ENCODE data around the gene KBTBD3.

Gene KBTBD3, protein sequence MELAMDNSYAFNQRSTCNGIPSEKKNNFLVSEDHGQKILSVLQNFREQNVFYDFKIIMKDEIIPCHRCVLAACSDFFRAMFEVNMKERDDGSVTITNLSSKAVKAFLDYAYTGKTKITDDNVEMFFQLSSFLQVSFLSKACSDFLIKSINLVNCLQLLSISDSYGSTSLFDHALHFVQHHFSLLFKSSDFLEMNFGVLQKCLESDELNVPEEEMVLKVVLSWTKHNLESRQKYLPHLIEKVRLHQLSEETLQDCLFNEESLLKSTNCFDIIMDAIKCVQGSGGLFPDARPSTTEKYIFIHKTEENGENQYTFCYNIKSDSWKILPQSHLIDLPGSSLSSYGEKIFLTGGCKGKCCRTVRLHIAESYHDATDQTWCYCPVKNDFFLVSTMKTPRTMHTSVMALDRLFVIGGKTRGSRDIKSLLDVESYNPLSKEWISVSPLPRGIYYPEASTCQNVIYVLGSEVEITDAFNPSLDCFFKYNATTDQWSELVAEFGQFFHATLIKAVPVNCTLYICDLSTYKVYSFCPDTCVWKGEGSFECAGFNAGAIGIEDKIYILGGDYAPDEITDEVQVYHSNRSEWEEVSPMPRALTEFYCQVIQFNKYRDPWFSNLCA

GRCh38 chr11:106076919-106077608 is at the start of gene KBTBD3:
Gene KBTBD3, minus strand, starts transcription at chr11:106077347. Its CDS starts 18,250 bp downstream, at chr11:106059097.
- DNase-seq, result peak; percentile 99

DNA sequence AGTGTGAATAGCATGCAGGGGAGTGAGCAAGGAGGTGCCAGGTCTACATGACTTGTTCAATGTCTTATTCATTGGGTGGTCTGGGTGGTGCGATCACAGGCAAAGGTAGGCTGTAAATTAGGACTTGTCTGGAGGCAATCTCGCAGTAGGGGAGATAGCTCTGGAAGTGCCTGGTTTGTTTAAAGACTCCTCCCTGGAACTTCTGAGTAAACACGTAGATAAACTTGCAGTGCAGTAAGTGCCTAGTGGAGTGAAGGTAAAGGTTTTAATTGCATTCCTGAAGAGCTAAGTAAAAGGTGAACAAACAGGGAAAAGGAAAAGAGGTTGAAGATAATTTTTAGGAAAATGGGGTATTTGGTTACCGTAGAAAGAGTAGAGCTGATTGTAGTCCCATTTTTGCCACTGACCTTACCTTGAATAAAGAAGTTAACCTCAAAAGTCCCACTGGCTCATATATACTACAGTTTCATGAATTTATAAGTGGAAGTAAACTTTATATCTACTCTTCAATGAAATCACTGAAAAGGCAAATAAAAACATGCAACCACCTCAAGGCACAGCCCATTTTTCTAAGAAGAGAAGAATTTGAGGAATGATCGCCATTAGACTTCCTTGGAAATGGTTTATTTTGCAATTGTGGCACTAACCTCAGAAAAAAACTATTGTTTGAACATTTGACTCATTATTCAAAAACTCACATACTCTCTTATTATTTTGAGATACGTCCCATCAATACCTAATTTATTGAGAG is 44.6 kb upstream of the KBTBD3 start:
- no peak for DNase-seq

GRCh38 chr11:106105986-106106385 is 28.8 kb upstream of the KBTBD3 start:
- DNase-seq, result no peak

- no peak for DNase-seq
Measured at GRCh38 chr11:106101819-106102218, 24.7 kb upstream of the KBTBD3 start.

GRCh38 chr11:106101370-106101769 is 24.2 kb upstream of the KBTBD3 start:
- no peak for DNase-seq

DNA sequence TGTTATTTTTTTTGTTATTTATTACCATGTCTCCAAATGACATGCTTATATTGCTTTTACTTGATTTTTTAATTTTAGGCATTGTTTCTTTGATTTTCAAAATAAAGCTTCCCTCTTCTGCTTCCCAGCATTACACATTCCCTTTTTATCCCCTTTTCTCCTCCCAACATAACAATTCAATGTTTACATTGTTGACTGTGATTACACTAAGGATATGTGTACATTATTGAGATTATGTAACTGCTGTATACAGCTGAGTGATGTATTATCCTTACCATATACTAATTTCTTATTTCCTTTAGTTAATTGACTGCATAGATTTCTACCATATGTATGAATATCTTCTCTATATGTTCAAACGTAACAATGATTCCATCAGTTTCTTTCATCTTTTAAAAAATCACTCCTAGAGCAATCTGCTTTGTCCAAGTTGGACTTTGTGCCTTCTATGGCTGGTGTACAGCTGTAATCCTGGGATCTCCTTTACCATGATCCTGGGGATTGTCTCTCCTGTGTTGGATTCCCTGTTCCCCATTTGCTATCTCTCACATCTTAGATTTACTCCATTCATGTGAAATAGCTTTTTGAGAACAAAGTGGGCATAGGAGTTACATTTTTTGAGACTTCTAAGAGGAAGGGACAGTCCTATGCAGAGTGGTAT is 21.9 kb upstream of the KBTBD3 start:
- DNase-seq, result no peak

GRCh38 chr11:106092446-106092845 is 15.3 kb upstream of the KBTBD3 start:
- DNase-seq, result no peak

DNA sequence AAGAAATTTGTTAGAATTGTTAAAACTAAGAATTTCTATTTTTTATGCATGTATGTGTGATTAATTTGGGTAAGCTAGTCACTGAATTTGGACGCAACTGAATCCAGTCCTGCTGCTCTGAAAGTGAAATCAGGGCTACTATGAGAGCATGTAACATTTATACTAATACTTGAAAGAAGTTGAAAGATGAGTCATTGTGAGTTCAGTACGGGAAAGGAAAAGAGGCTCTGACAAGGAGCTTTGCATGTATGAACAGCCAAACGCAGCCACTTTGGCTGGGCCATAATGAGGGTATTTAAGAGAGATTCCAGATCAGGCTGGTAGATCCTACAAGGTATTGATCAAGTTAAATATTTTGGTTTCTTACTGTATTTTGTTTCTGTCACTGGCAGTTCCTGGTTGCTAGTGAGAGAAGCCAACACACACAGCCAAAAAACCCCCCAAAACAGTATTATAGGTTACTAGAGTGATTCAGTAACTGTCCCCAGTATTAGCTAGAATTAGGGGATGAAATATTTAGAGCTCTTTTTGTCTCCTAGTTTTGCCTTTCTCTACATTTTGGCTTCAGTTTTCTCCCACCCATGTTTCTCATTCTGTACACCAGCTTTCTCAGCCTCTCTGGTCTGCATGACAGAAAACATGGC is 14.5 kb upstream of the KBTBD3 start:
- no peak for DNase-seq

- no peak for DNase-seq
Measured at GRCh38 chr11:106088896-106089295, 11.7 kb upstream of the KBTBD3 start.

DNA sequence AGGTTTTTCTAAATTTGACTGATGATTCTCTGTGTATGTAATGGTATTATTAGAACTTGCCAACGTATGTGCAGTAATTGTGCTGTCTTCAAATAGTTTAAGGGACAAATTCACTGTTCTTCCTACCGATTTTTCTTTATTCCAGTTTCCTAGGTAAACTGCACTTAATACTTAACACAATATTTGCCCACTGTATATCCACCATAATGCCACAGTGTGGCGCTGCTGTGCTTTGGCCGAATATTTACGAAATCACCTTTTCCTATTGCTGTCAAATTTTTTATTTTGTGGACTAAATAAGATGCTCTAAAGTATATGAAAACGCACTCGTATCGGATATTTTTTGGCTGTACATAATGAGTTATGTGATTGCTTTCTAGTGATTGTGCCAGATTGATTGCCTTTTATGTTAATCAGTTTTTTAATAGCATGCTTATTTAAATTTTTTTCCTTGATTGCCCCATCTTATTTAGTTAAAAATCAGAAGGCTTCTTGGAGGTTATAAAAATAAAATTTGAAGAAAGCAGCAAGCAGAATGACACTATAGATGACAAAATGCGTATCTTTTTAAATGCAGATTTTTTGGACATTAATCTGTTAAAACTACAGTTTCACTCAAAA is 10.8 kb upstream of the KBTBD3 start:
- peak; percentile 52 for DNase-seq

- no peak for DNase-seq
Measured at GRCh38 chr11:106086850-106087249, 9.7 kb upstream of the KBTBD3 start.

DNA sequence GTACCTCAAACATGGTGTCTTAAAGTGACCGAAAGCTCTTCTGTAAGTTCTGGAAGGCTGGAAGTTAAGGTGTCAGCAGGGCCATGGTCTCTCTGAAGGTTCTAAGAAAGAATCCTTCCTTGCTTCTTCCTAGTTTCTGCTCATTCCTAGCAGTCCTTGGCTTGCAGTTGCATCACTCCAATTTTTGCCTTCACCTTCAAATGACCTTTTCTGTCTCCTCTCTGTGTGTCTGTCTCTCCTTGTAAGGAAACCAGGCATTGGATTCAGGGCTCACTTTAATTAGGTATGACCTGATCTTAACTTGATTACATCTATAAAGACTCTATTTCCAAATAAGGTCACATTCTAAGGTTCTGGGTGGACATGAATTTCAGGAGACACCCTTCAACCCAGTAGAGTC is 9.0 kb upstream of the KBTBD3 start:
- DNase-seq, result no peak

- no peak for DNase-seq
Measured at GRCh38 chr11:106082096-106082495, 4.9 kb upstream of the KBTBD3 start.

DNA sequence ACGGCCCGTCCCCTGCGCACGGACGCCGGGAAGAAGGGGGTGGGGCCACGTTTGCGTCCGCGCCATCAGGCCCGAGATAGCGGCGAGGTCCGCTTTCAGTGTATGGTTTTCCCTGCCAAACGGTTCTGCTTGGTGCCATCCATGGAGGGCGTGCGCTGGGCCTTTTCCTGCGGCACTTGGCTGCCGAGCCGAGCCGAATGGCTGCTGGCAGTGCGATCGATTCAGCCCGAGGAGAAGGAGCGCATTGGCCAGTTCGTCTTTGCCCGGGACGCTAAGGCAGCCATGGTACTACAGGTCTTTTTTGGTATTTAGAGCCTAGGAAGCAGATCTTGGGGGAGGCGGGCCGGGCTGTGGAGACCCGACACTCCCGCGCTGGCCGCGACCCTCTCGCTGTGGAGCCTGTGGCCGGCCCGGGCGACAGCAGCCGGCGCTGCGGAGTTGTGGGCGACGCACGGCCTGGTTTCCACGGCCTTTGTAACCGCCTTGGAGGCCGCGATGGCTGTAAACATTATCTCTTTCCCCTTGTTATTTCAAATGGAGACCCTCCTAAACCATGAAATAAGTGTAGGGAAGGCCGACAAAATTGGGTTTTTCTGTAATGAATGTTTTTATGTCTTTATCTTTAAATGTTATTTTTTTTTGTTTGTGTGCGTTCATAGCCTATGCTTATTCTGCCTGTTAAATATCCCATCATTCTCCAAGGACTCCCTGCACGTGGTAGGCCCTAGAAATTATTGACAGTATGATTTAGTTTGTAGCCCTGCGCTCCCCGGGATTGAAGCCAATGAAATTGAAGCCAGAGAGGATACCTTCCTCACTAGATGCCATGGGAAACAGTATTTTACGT is 685 bp upstream of the KBTBD3 start, which contains the start of gene AASDHPPT:
TSS of gene AASDHPPT (plus strand) at position 54 of the 847 bp plus-strand sequence. CDS start at position 103, 49 bp downstream.
- peak; percentile 6 for DNase-seq

GRCh38 chr11:106076171-106076918 is 802 bp downstream of the KBTBD3 start:
- DNase-seq, result no peak

- DNase-seq, result no peak
Measured at GRCh38 chr11:106072804-106073203, 4.3 kb downstream of the KBTBD3 start.

GRCh38 chr11:106070606-106071005 is 6.5 kb downstream of the KBTBD3 start:
- DNase-seq, result no peak

- no peak for DNase-seq
Measured at GRCh38 chr11:106063009-106063408, 14.1 kb downstream of the KBTBD3 start.
